GM12801 (cell line): Measurements from ENCODE around the gene LIN7B.

ENCODE experiments used
- CTCF ChIP-seq: IDR thresholded peaks from one replicate; pipeline ENCODE4 v1.5.1; 2011; ENCODE audit warnings: control low read depth; ENCODE audit not compliant: insufficient read length; ENCODE audit errors: extremely low read depth

Gene LIN7B

GRCh38 chr19:49161987-49162386 is 47.8 kb downstream of the LIN7B start:
- TF ChIP-seq CTCF, result no peak

GRCh38 chr19:49165111-49165750 is 51.1 kb downstream of the LIN7B start:
- no peak for TF ChIP-seq CTCF

GRCh38 chr19:49165865-49166301 is 51.7 kb downstream of the LIN7B start:
- no peak for TF ChIP-seq CTCF

GRCh38 chr19:49167857-49168409 is 53.8 kb downstream of the LIN7B start:
- no peak for TF ChIP-seq CTCF
